PC-3 (cell line): ENCODE data around the gene FBXL16. TPM values are rescaled to one million over a fixed set of nuclear protein-coding genes. Genes with fewer than 3 reads are reported as not detected.

Experiments
- ATAC-seq: fragments of 200-7000 bp; cut with Tn5 transposase; 2 replicates; pipeline ENCODE4 v1.9.1; 2020; ENCODE audit warnings: mild to moderate bottlenecking, moderate library complexity
- BruUV-seq: library from RNA; stranded (reverse); fragments of 400-500 nt; replicated peaks from 2 replicates; lab custom pipeline; 2021; lab: Mats Ljungman, UMichigan
- CTCF ChIA-PET: fragments of 300-600 bp; sonication (Branson Sonifier 250); formaldehyde crosslinking; loops from one replicate; lab custom pipeline; 2022; ENCODE audit warnings: antibody characterized with exemption; lab: Charles Lee
- POLR2A ChIA-PET: fragments of 300-600 bp; sonication (Branson Sonifier 250); formaldehyde crosslinking; loops from one replicate; lab custom pipeline; 2022; ENCODE audit warnings: antibody characterized with exemption; ENCODE audit not compliant: unreplicated experiment; lab: Charles Lee
- DNase-seq: peaks from one replicate; pipeline ENCODE4 v3.0.0-alpha.2; 2015
- H2AFZ ChIP-seq: fragments of 300-600 bp; sonication (generic); 2 replicates; pipeline ENCODE4 v1.6.0; 2016; ENCODE audit warnings: antibody characterized with exemption, low read length
- H3F3A ChIP-seq: fragments of 300-600 bp; sonication (generic); one replicate; pipeline ENCODE4 v1.6.0; 2017; ENCODE audit warnings: antibody characterized with exemption, low read length, control low read depth, mild to moderate bottlenecking; ENCODE audit not compliant: unreplicated experiment
- H3K27ac ChIP-seq: fragments of 300-600 bp; sonication (generic); 2 replicates; pipeline ENCODE4 v1.5.1; 2016; ENCODE audit warnings: mild to moderate bottlenecking, low read length
- H3K27me3 ChIP-seq: fragments of 300-600 bp; sonication (generic); 2 replicates; pipeline ENCODE4 v1.6.1; 2016; ENCODE audit warnings: low read length, mixed read lengths
- H3K36me3 ChIP-seq: fragments of 300-600 bp; sonication (generic); 2 replicates; pipeline ENCODE4 v1.6.1; 2016; ENCODE audit warnings: low read depth, mixed run types, low read length, mixed read lengths
- H3K4me1 ChIP-seq: fragments of 300-600 bp; sonication (generic); 2 replicates; pipeline ENCODE4 v1.5.1; 2016; ENCODE audit warnings: low read length; ENCODE audit not compliant: insufficient read depth
- H3K4me2 ChIP-seq: fragments of 300-600 bp; sonication (generic); 2 replicates; pipeline ENCODE4 v1.6.0; 2016; ENCODE audit warnings: low read length
- H3K4me3 ChIP-seq: fragments of 300-600 bp; sonication (generic); 2 replicates; pipeline ENCODE4 v1.5.1; 2016; ENCODE audit warnings: mild to moderate bottlenecking, low read length, mixed read lengths
- H3K79me2 ChIP-seq: fragments of 300-600 bp; sonication (generic); 2 replicates; pipeline ENCODE4 v1.6.1; 2017; ENCODE audit warnings: low read length, mixed read lengths
- H3K9ac ChIP-seq: fragments of 300-600 bp; sonication (generic); 2 replicates; pipeline ENCODE4 v1.6.0; 2016; ENCODE audit warnings: mild to moderate bottlenecking, low read length
- H3K9me2 ChIP-seq: fragments of 300-600 bp; sonication (generic); replicated peaks from 2 replicates; pipeline ENCODE4 v1.6.1; 2016; ENCODE audit warnings: mixed run types, low read length, mixed read lengths
- H3K9me3 ChIP-seq: fragments of 300-600 bp; sonication (generic); 2 replicates; pipeline ENCODE4 v1.6.1; 2016; ENCODE audit warnings: low read length, mixed read lengths
- H4K20me1 ChIP-seq: fragments of 300-600 bp; sonication (generic); 2 replicates; pipeline ENCODE4 v1.6.1; 2016; ENCODE audit warnings: low read length, mixed read lengths
- EZH2 ChIP-seq: fragments of 300-600 bp; sonication (generic); IDR thresholded peaks from one replicate; pipeline ENCODE4 v1.6.1; 2017; ENCODE audit warnings: antibody characterized with exemption, mild to moderate bottlenecking, low read length; ENCODE audit not compliant: unreplicated experiment
- EZH2phosphoT487 ChIP-seq: fragments of 300-600 bp; sonication (generic); IDR thresholded peaks from 2 replicates; pipeline ENCODE4 v1.6.1; 2018; ENCODE audit warnings: mild to moderate bottlenecking, antibody characterized with exemption, low read length, borderline replicate concordance
- intact Hi-C: fragments of 100-400 bp; cut with micrococcal nuclease; formaldehyde crosslinking; loops from 2 replicates; pipeline ENCODE4 v1.9.0; 2023
- total RNA-seq: library from RNA; depleted of rRNA; stranded (reverse); fragments of >200 nt; gene quantifications from 2 replicates; pipeline ENCODE4 v1.2.3, GENCODE V29; 2014
- TF ChIP-seq, protein P1 (sequence below): fragments of 300-600 bp; sonication (generic); conservative IDR thresholded peaks from 2 replicates; pipeline ENCODE4 v1.5.1; 2017; ENCODE audit warnings: antibody characterized with exemption, low read depth, mild to moderate bottlenecking, low read length

FBXL16 gene
- total RNA-seq, 1 experiment from 2014 or later: 7.5 TPM

DNA sequence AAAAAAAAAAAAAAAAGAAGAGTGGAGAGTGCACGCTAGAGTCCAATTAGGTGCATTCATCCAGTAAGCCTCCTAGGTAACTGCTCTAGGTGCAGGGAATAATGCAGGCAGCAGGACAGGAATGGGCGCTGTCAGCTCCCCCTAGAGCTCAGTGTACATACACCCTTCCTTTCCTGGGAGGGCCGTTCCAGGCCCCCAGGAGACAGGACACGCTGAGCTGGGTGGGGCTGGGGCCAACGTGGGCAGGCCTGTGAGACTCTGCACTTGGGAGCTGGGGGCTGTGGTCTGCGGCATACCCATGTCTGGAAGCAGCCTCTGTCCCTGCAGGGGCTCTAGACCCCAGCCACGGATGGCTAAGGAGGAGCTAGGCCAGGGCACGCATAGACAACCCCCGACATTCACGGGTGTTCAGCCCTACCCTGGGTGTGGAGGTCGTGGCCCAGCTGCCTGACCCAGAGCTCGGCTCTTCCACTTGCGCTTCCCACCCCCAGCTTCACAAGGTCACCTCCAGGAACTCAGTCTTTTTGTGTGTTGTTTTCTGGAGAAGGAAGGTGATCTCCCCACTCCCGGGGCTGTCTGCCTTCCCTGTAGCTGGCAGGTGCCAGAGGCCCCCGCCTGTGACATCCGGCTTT lies 14.3 kb upstream of the FBXL16 start:
- Histone ChIP-seq H3K9me3 (no peaks in the 10 kb centered on the region), H3K4me1 (peaks cover 26% of the 10 kb centered on the region), H3K27ac (no peak overlapping the region), H3K36me3 (no peaks in the 10 kb centered on the region), H4K20me1 (peaks cover 8% of the 10 kb centered on the region; the same call in 1 of the 2 replicates), H3K9me2 (no peaks in the 10 kb centered on the region), H3K4me3 (peak overlapping the region; percentile 82), H3F3A (no peaks in the 10 kb centered on the region), H3K79me2 (peaks cover 19% of the 10 kb centered on the region), H3K9ac (peak overlapping the region; percentile 69; the same call in 1 of the 2 replicates), H2AFZ (no peak overlapping the region), H3K4me2 (peak overlapping the region; percentile 93), H3K27me3 (no peaks in the 10 kb centered on the region)
- DNase-seq (peak; percentile 53), ATAC-seq (peak; percentile 25)
- no peak for TF ChIP-seq EZH2phosphoT487
- TF ChIP-seq EZH2: no peak
- TF ChIP-seq, protein P1, sequence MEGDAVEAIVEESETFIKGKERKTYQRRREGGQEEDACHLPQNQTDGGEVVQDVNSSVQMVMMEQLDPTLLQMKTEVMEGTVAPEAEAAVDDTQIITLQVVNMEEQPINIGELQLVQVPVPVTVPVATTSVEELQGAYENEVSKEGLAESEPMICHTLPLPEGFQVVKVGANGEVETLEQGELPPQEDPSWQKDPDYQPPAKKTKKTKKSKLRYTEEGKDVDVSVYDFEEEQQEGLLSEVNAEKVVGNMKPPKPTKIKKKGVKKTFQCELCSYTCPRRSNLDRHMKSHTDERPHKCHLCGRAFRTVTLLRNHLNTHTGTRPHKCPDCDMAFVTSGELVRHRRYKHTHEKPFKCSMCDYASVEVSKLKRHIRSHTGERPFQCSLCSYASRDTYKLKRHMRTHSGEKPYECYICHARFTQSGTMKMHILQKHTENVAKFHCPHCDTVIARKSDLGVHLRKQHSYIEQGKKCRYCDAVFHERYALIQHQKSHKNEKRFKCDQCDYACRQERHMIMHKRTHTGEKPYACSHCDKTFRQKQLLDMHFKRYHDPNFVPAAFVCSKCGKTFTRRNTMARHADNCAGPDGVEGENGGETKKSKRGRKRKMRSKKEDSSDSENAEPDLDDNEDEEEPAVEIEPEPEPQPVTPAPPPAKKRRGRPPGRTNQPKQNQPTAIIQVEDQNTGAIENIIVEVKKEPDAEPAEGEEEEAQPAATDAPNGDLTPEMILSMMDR: peak; percentile 42
- intact Hi-C loops: loop anchor here (1.0 to 10.0 kb wide), 2 partner anchors 8 to 65 kb away; partner anchors contain the start of genes CHTF18 and RPUSD1
- BruUV-seq: TSS peak; percentile 71
- CTCF ChIA-PET: interaction anchor here (0.5 kb wide), 1 partner anchor 337 kb away, joined by 3 read pairs; no protein-coding TSS in a partner anchor
- POLR2A ChIA-PET: interaction anchor here (0.7 kb wide), 1 partner anchor 69 kb away, joined by 3 read pairs; the partner anchor contains the start of gene CHTF18

DNA sequence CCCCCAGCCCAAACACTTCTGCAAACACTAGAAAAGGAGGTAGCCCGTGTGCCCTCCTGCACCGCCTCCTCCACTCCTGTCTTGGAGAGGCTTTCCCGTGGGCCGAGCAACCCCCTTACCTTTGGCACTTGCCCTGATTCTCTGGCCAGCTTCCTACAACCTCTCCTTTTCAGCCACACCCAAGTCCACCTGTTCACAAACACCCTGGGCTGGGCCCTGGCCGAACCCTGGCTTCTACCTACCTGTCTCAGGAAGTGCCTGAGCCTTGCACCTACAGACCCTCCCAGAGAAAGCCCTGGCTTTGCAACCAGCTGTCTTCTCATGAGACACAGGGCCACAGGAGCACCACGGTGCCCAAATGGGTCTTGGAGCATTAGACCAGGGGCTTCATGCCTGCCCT lies 13.3 kb upstream of the FBXL16 start:
- Histone ChIP-seq H3K27ac (no peak overlapping the region), H4K20me1 (peaks cover 8% of the 10 kb centered on the region; the same call in 1 of the 2 replicates), H3K27me3 (no peaks in the 10 kb centered on the region), H3K9me2 (no peaks in the 10 kb centered on the region), H3F3A (no peaks in the 10 kb centered on the region), H3K4me1 (peaks cover 35% of the 10 kb centered on the region), H3K4me2 (no peak overlapping the region), H3K4me3 (no peak overlapping the region), H3K36me3 (no peaks in the 10 kb centered on the region), H3K9ac (no peak overlapping the region), H3K9me3 (no peaks in the 10 kb centered on the region), H3K79me2 (peaks cover 19% of the 10 kb centered on the region), H2AFZ (no peak overlapping the region)
- intact Hi-C loops: loop anchor here (10.0 kb wide), 1 partner anchor 66 kb away; the partner anchor contains the start of genes CHTF18 and RPUSD1
- TF ChIP-seq EZH2phosphoT487 (no peak), EZH2 (no peak)
- TF ChIP-seq, protein P1: no peak
- POLR2A ChIA-PET: no interaction called here
- TSS peak; percentile 1 for BruUV-seq
- CTCF ChIA-PET: no interaction called here
- ATAC-seq: no peak
- no peak for DNase-seq

DNA sequence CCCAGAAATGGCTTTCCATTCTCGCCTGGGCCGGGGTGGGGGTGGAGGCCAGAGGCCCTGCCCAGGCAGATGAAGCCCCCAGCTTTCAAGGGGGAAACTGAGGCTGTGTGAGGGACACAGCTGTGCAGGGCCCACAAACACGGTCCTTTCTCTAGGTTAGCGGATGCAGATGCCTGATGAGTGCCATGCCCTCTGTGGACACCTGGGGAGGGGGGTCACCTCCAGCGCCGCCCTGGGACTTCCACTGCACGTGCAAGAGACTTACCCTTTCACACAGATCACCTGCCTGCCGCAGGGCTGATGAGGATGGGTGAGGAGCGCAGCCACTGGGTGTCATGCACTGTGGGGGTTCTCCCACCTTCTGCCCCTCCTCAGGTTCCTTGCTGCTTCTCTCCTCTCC lies 12.8 kb upstream of the FBXL16 start:
- Histone ChIP-seq H3K9me3 (no peaks in the 10 kb centered on the region), H4K20me1 (peaks cover 8% of the 10 kb centered on the region; the same call in 1 of the 2 replicates), H3K4me1 (peaks cover 38% of the 10 kb centered on the region), H3K79me2 (peaks cover 19% of the 10 kb centered on the region), H3F3A (no peaks in the 10 kb centered on the region), H2AFZ (no peak overlapping the region), H3K36me3 (no peaks in the 10 kb centered on the region), H3K4me2 (no peak overlapping the region), H3K27me3 (no peaks in the 10 kb centered on the region), H3K9ac (no peak overlapping the region), H3K27ac (no peak overlapping the region), H3K9me2 (no peaks in the 10 kb centered on the region), H3K4me3 (no peak overlapping the region)
- TF ChIP-seq EZH2 (no peak), EZH2phosphoT487 (no peak)
- TF ChIP-seq, protein P1: no peak
- DNase-seq (no peak), ATAC-seq (no peak)
- BruUV-seq: no TSS peak
- intact Hi-C loops: loop anchor here (10.0 kb wide), 1 partner anchor 66 kb away; the partner anchor contains the start of genes CHTF18 and RPUSD1
- ChIA-PET POLR2A (no interaction called here), CTCF (no interaction called here)
